Testis (tissue), 2 donors: ENCODE measurements around the gene C11orf68.

Experiments
- CTCF ChIP-seq, 3 experiments: fragments of 450-650 bp in 2 of 3; fragments of 200-600 bp in 1 of 3; sonication (generic) in 1 of 3; IDR thresholded peaks; one replicate each; pipeline ENCODE4 v1.5.1; 2016 to 2019; ENCODE audit warnings: antibody characterized with exemption in 3 of 3, mild to moderate bottlenecking in 2 of 3, moderate library complexity in 1 of 3
- POLR2A ChIP-seq: fragments of 450-650 bp; IDR thresholded peaks from one replicate; pipeline ENCODE4 v1.6.1; 2017; ENCODE audit warnings: antibody characterized with exemption, mild to moderate bottlenecking, moderate library complexity

- TF ChIP-seq CTCF (IDR thresholded peaks at IDR 0.05) (no peak), POLR2A (no peak)
These were observed 47.3 kb upstream of the C11orf68 start for GRCh38 chr11:65965986-65966762.
